ENCODE data around the gene ORM2.

Gene ORM2

DNA sequence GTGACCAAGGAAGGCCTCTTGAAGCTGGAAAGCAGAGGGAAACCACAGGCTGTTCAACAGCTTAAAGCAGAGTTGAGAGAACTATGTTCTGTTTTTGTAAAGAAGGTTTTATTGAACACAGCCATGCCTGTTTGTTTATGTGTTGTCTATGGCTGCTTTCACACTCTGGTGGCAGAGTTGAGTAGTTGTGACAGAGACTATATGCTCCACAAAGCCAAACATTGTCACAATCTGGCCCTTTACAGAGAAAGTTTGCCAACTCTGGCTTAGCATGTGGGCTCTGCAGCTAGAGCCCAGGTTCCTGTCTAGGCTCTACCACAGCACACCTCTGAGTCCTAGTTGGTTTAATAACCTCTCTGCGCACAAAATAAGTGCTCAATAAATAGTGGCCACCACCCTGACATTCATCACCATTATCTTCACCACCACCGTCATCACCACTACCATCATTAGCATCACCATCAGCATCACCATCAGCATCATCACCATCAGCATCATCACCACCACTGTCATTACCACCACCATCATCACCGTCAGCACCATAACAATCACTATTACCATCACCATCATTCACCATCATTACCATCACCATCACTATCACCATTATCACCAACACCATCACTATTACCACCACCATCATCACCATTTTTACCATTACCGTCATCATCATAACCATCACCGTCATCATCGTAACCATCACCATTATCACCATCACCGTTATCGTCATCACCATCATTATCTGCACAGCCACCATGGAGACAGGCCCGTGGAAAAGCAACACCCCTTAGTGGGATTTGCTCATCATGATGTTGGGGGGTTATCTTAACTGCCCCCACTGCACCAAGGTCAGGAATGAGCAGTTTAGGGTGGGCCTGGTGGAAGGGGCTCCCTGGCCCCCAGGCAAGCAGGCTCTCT lies 39.8 kb downstream of the ORM2 start:
- H3K4me3 ChIP-seq (ENCODE audit: insufficient read depth, low read depth, low read length, poor library complexity, severe bottlenecking), result no peak overlapping the region
- peaks cover 38% of the 10 kb centered on the region for H3K36me3 ChIP-seq (ENCODE audit: control insufficient read depth, insufficient read depth, low read length)
- peaks cover 97% of the 10 kb centered on the region for H3K4me1 ChIP-seq (ENCODE audit: control insufficient read depth, insufficient read depth, low read length, poor library complexity, severe bottlenecking)
- H3K27me3 ChIP-seq (replicated peaks; ENCODE audit: control insufficient read depth, insufficient read depth, low read length, poor library complexity, severe bottlenecking), result no peaks in the 10 kb centered on the region
- DNase-seq, result no peak
- H3K9me3 ChIP-seq (ENCODE audit: control insufficient read depth, low read length), result no peaks in the 10 kb centered on the region
- peak overlapping the region; percentile 75 for H3K27ac ChIP-seq (ENCODE audit: insufficient read depth, low read length, poor library complexity, severe bottlenecking)

DNA sequence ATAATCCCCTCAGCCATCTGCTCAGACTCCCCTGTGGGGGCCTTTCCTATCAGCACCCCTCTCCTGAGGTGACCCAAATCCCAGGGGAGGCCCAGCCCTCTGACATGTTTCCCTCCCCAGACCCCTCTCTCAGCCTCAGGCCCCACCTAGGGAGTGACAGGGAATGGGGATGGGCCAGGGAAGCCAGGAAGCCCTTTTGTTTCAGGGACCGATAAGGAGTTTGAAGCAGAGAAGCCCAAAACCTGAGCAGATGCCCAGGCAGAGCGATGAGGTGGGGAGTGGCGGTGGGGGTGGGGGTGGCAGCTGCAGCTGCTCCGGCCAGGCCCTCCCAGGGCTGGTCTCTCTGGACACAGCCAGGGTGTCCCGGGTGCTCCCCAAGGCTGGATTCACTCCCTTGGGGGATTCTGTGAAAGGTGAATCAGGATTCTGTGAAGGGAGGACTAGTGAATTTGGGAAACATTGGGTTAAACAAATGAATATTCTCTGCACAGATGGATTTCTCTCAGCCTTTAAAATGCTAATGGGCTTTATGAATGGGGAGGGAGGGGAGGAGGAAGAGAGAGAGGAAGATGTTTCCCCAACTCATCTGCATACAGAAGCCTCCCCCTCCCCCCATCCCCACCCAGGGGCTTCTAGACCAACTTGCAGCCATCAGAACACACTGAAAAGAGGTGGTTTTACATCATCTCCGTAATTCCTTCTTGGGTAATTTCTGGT lies 40.7 kb downstream of the ORM2 start:
- H3K4me1 ChIP-seq (ENCODE audit: control insufficient read depth, insufficient read depth, low read length, poor library complexity, severe bottlenecking), result peaks cover 98% of the 10 kb centered on the region
- no peaks in the 10 kb centered on the region for H3K27me3 ChIP-seq (replicated peaks; ENCODE audit: control insufficient read depth, insufficient read depth, low read length, poor library complexity, severe bottlenecking)
- H3K9me3 ChIP-seq (ENCODE audit: control insufficient read depth, low read length), result no peaks in the 10 kb centered on the region
- H3K27ac ChIP-seq (ENCODE audit: insufficient read depth, low read length, poor library complexity, severe bottlenecking), result peak overlapping the region; percentile 75
- H3K4me3 ChIP-seq (ENCODE audit: insufficient read depth, low read depth, low read length, poor library complexity, severe bottlenecking), result no peak overlapping the region
- DNase-seq, result no peak
- peaks cover 40% of the 10 kb centered on the region for H3K36me3 ChIP-seq (ENCODE audit: control insufficient read depth, insufficient read depth, low read length)

DNA sequence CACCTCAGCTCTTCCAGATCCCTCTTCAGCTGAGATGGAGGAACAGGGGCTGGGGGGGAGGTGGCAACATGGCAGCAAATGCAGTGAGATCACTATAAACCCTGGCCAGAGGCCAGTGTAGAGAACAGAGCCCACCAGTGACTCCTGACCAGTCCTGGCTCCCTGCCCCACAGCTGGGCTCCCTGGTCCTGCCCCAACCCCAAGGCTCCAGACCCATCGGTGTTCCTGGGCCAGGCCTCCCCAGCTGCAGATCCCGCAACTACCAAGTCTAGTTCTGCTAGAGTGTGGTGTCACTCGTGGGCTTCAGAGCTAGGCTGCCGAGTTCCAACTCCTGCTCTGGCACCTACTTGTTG lies 41.3 kb downstream of the ORM2 start:
- H3K4me1 ChIP-seq (ENCODE audit: control insufficient read depth, insufficient read depth, low read length, poor library complexity, severe bottlenecking), result peaks cover 97% of the 10 kb centered on the region

DNA sequence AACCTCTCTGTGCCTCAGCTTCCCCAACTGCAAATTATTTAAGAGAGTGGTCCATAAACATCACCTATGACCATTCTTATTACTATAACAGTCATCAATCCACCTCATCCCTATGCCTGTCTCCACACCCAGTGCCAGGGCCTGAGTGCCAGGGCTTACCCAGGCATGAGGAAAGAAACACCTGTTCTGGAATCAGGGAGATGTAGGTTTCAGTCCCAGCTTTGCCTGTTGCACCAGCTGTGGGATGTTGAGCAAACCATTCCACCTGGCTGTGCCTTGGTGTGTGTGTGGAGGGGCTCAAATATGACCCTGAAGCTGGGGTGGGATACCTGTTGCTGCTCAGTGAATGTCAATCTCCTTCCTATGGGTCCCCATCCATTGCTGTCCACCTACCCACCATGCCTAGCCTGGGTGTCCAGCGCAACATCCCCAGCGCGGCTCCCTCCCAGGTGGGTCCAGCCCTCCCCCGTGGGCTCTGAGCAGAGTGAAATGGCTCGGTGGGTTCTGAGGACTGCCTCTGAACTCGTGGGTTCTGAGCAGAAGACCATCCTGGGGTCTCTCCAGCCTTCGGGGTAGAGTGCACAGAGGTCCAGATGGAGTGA lies 41.8 kb downstream of the ORM2 start:
- peak overlapping the region; percentile 75 for H3K27ac ChIP-seq (ENCODE audit: insufficient read depth, low read length, poor library complexity, severe bottlenecking)

More for the DNA sequence above, 41.3 kb downstream of the ORM2 start:
- Histone ChIP-seq H3K4me3 (ENCODE audit: insufficient read depth, low read depth, low read length, poor library complexity, severe bottlenecking) (no peak overlapping the region), H3K27me3 (replicated peaks; ENCODE audit: control insufficient read depth, insufficient read depth, low read length, poor library complexity, severe bottlenecking) (no peaks in the 10 kb centered on the region), H3K9me3 (ENCODE audit: control insufficient read depth, low read length) (no peaks in the 10 kb centered on the region), H3K36me3 (ENCODE audit: control insufficient read depth, insufficient read depth, low read length) (peaks cover 40% of the 10 kb centered on the region), H3K27ac (ENCODE audit: insufficient read depth, low read length, poor library complexity, severe bottlenecking) (peak overlapping the region; percentile 75)
- DNase-seq, result no peak

DNA sequence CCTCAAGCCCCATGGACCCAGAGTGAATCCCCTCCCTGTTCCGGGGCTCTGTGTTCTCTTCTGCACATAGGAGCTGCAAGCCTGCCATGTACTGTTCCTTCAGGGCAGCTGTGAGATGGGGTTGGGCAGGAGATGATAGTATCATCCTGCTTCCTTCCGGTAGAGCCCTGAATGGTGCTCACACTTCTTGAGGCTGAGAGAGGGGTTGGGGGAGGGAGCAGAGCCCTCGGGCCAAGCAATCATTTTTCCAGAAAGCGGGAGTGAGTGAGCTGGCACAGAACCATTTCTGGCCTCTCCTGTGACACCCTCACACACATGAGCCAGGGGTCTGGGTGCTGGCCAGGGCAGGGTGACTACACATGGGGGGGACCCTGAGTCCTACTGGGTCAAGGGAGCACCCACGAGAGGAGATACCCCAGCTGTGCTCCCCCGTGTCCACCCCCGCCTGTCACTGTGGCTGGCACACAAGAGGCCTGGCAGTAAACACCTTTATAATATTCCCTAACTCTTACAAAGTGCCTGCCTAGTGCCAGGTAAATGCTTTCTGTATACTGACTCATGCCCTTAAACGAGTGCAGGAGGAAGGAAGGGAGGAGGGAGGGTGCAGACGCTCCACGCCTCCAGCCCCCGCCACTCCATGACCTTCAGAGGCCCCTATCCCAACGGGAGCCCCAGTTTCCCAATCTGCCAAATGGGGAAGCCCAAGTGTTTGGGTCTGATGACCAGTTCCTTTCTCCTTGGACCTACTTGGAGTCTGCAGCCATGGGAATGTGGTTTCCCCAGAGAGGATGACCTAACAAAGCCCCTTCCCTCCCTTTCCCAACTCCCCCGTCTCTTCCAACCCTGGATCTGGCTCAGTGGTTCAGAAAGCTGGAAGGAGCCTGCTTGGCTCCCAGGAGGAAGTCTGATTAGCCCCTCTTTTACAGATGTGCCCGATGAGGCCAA lies 42.6 kb downstream of the ORM2 start:
- Histone ChIP-seq H3K4me1 (ENCODE audit: control insufficient read depth, insufficient read depth, low read length, poor library complexity, severe bottlenecking) (peaks cover 92% of the 10 kb centered on the region), H3K9me3 (ENCODE audit: control insufficient read depth, low read length) (no peaks in the 10 kb centered on the region), H3K27me3 (replicated peaks; ENCODE audit: control insufficient read depth, insufficient read depth, low read length, poor library complexity, severe bottlenecking) (no peaks in the 10 kb centered on the region), H3K27ac (ENCODE audit: insufficient read depth, low read length, poor library complexity, severe bottlenecking) (peak overlapping the region; percentile 75), H3K36me3 (ENCODE audit: control insufficient read depth, insufficient read depth, low read length) (peaks cover 51% of the 10 kb centered on the region), H3K4me3 (ENCODE audit: insufficient read depth, low read depth, low read length, poor library complexity, severe bottlenecking) (peak overlapping the region; percentile 43)
- peak in 2 of 3 donors; percentile 41 to 44 for DNase-seq

More for the DNA sequence above, 41.8 kb downstream of the ORM2 start:
- Histone ChIP-seq H3K27me3 (replicated peaks; ENCODE audit: control insufficient read depth, insufficient read depth, low read length, poor library complexity, severe bottlenecking) (no peaks in the 10 kb centered on the region), H3K9me3 (ENCODE audit: control insufficient read depth, low read length) (no peaks in the 10 kb centered on the region), H3K4me3 (ENCODE audit: insufficient read depth, low read depth, low read length, poor library complexity, severe bottlenecking) (peak overlapping the region; percentile 43), H3K36me3 (ENCODE audit: control insufficient read depth, insufficient read depth, low read length) (peaks cover 43% of the 10 kb centered on the region), H3K4me1 (ENCODE audit: control insufficient read depth, insufficient read depth, low read length, poor library complexity, severe bottlenecking) (peaks cover 92% of the 10 kb centered on the region)
- no peak for DNase-seq

DNA sequence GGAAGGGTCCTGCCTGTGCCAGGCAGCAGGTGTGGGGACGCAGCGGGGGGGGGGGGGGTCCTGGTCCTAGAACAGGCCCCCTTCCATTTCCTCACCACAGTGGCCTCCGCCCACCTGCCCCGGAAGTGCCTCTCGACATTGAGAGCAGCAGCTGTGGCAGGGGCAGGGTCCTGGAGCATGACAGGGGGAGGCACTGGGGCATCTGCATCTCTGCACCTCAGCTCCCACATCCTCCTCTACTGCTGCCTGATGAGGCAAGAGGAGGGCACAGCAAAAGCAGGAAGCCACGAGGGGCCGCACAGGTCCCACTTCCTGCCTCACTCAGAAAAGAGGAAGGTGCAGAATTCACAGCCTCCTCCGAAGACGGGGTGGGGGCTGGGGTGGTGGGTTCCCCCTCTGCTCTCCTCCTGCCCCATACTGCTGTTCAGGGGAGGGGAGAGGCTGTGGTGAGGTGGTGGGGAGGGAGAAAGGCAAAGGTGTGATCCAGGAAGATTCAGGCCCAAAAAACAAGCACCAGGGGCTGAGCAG lies 43.3 kb downstream of the ORM2 start:
- peak overlapping the region; percentile 43 for H3K4me3 ChIP-seq (ENCODE audit: insufficient read depth, low read depth, low read length, poor library complexity, severe bottlenecking)
- peak overlapping the region; percentile 75 for H3K27ac ChIP-seq (ENCODE audit: insufficient read depth, low read length, poor library complexity, severe bottlenecking)
- H3K9me3 ChIP-seq (ENCODE audit: control insufficient read depth, low read length), result no peaks in the 10 kb centered on the region
- H3K27me3 ChIP-seq (replicated peaks; ENCODE audit: control insufficient read depth, insufficient read depth, low read length, poor library complexity, severe bottlenecking), result no peaks in the 10 kb centered on the region
- peak; percentile 74 to 86 (median 80) for DNase-seq
- peaks cover 48% of the 10 kb centered on the region for H3K36me3 ChIP-seq (ENCODE audit: control insufficient read depth, insufficient read depth, low read length)
- peaks cover 92% of the 10 kb centered on the region for H3K4me1 ChIP-seq (ENCODE audit: control insufficient read depth, insufficient read depth, low read length, poor library complexity, severe bottlenecking)

DNA sequence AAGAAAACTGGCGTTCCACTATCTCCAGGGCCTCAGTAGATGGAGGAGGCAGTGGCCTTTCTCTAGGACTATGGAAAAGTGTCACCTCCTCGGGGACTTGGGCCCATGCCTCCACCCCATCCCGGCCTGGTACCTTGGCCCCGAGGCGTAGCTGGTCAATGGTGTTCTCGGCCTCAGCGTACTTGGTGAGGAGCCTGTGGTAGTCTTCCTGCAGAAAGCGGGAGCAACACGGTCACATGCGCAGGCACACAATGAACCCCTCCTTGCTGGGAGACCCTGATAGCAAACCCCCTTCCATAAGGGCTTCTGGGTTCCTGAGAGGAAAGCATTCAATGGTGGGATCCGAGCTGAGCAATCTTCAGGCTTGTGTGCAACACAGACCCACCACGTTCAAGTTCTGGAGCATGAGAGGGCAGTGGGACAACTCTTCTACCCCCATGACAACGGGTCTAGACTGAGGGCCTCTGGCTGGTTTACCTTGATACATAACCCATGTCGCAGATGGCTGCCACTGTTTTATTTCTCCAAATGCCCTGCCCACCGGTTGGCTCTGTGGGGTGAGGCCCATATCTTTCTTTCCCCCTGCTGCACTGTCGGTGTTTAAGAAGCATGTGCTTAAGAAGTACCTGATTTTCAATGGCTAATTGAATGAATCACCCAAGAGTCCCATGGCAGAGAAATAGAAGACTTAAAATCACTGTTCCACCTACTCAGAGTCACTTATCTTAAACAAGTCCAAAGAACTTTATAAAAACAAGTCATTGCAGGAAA lies 44.5 kb downstream of the ORM2 start:
- Histone ChIP-seq H3K27me3 (replicated peaks; ENCODE audit: control insufficient read depth, insufficient read depth, low read length, poor library complexity, severe bottlenecking) (no peaks in the 10 kb centered on the region), H3K4me3 (ENCODE audit: insufficient read depth, low read depth, low read length, poor library complexity, severe bottlenecking) (no peak overlapping the region), H3K9me3 (ENCODE audit: control insufficient read depth, low read length) (no peaks in the 10 kb centered on the region), H3K36me3 (ENCODE audit: control insufficient read depth, insufficient read depth, low read length) (peaks cover 50% of the 10 kb centered on the region), H3K27ac (ENCODE audit: insufficient read depth, low read length, poor library complexity, severe bottlenecking) (peak overlapping the region; percentile 75), H3K4me1 (ENCODE audit: control insufficient read depth, insufficient read depth, low read length, poor library complexity, severe bottlenecking) (peaks cover 93% of the 10 kb centered on the region)
- no peak for DNase-seq

DNA sequence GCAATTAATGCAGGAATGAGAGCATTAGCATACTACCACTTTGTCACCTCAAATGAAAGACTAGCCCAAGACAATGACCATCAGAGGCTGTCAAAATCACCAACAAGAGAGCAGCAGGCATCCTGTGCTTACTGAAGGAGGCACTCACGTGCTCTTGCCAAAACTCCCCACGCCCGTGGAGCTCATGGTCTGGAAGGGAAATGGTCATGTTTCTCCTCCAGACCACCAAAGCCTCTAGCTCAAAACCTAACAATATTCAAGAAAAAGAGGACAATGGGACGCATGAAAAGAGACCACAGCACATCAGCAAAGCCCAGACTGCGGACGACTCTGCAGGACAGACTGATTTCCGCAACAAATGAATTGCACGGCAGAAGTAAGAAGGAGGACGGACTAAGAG lies 45.3 kb downstream of the ORM2 start:
- Histone ChIP-seq H3K27ac (ENCODE audit: insufficient read depth, low read length, poor library complexity, severe bottlenecking) (peak overlapping the region; percentile 75), H3K4me1 (ENCODE audit: control insufficient read depth, insufficient read depth, low read length, poor library complexity, severe bottlenecking) (peaks cover 93% of the 10 kb centered on the region), H3K9me3 (ENCODE audit: control insufficient read depth, low read length) (no peaks in the 10 kb centered on the region), H3K36me3 (ENCODE audit: control insufficient read depth, insufficient read depth, low read length) (peaks cover 50% of the 10 kb centered on the region), H3K4me3 (ENCODE audit: insufficient read depth, low read depth, low read length, poor library complexity, severe bottlenecking) (no peak overlapping the region), H3K27me3 (replicated peaks; ENCODE audit: control insufficient read depth, insufficient read depth, low read length, poor library complexity, severe bottlenecking) (no peaks in the 10 kb centered on the region)
- no peak for DNase-seq
